ENCODE results near the gene OR6J1.

GRCh38 chr14:22650960-22651521 is 6.9 kb upstream of the OR6J1 start:
- TF ChIP-seq SNAPC5 (CRISPR knock-in tag; IDR thresholded peaks at IDR 0.05; ENCODE audit: borderline replicate concordance), result peak; percentile 74; the same call in 1 of the 2 replicates
- no peak for TF ChIP-seq ARNTL (CRISPR knock-in tag; IDR thresholded peaks at IDR 0.05)
- no peak for TF ChIP-seq ZNF766 (CRISPR knock-in tag; IDR thresholded peaks at IDR 0.05; ENCODE audit: borderline replicate concordance)
- TF ChIP-seq ZNF292 (CRISPR knock-in tag; IDR thresholded peaks at IDR 0.05; ENCODE audit: borderline replicate concordance, low read depth), result no peak
